B cell (primary cell): ENCODE measurements around the gene NPAS1.

Source experiments
- EZH2 ChIP-seq: IDR thresholded peaks from 2 replicates; pipeline ENCODE4 v1.6.1; 2012; ENCODE audit warnings: borderline replicate concordance, low read depth, mild to moderate bottlenecking, moderate library complexity, low read length; ENCODE audit not compliant: insufficient read depth, poor library complexity, severe bottlenecking
- TF ChIP-seq, protein P1 (sequence below): fragments of 200-600 bp; IDR thresholded peaks from one replicate; pipeline ENCODE4 v1.8.0; 2022; ENCODE audit warnings: antibody characterized with exemption, mild to moderate bottlenecking

- TF ChIP-seq, protein P1, sequence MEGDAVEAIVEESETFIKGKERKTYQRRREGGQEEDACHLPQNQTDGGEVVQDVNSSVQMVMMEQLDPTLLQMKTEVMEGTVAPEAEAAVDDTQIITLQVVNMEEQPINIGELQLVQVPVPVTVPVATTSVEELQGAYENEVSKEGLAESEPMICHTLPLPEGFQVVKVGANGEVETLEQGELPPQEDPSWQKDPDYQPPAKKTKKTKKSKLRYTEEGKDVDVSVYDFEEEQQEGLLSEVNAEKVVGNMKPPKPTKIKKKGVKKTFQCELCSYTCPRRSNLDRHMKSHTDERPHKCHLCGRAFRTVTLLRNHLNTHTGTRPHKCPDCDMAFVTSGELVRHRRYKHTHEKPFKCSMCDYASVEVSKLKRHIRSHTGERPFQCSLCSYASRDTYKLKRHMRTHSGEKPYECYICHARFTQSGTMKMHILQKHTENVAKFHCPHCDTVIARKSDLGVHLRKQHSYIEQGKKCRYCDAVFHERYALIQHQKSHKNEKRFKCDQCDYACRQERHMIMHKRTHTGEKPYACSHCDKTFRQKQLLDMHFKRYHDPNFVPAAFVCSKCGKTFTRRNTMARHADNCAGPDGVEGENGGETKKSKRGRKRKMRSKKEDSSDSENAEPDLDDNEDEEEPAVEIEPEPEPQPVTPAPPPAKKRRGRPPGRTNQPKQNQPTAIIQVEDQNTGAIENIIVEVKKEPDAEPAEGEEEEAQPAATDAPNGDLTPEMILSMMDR = no peak
- no peak for TF ChIP-seq EZH2
Measured at GRCh38 chr19:47075941-47076340, 56.3 kb downstream of the NPAS1 start.
